HCT116 (cell line): ENCODE data around the gene PDLIM5. TPM values are rescaled to one million over a fixed set of nuclear protein-coding genes. Genes with fewer than 3 reads are reported as not detected.

Experiments
- ATAC-seq: fragments of 200-7000 bp; cut with Tn5 transposase; 2 replicates; pipeline ENCODE4 v1.9.1; 2020; ENCODE audit warnings: mild to moderate bottlenecking, moderate library complexity
- BruUV-seq: library from RNA; stranded (reverse); fragments of 400-500 nt; replicated peaks from 2 replicates; lab custom pipeline; 2021; lab: Mats Ljungman, UMichigan
- CTCF ChIA-PET: fragments of 300-600 bp; sonication (Branson Sonifier 250); formaldehyde crosslinking; loops from one replicate; lab custom pipeline; 2021; ENCODE audit warnings: antibody characterized with exemption; lab: Charles Lee
- POLR2A ChIA-PET: fragments of 300-600, 350-600 bp; sonication (Branson Sonifier 250); formaldehyde crosslinking; loops from one replicate; lab custom pipeline; 2021; ENCODE audit warnings: antibody characterized with exemption; lab: Charles Lee
- RAD21 ChIA-PET, 2 experiments: fragments of 300-600 bp; sonication (Branson Sonifier 250); formaldehyde crosslinking; loops; one replicate each; lab custom pipeline; 2023; ENCODE audit warnings: low total read pairs in 2 of 2; ENCODE audit not compliant: uncharacterized antibody in 2 of 2, unreplicated experiment in 2 of 2, low non-redundant PET in 1 of 2; lab: Charles Lee
- DNase-seq: peaks from one replicate; pipeline ENCODE4 v3.0.0-alpha.2; 2010; ENCODE audit warnings: low read depth, low spot score
- H2AFZ ChIP-seq: fragments of 200-600 bp; shearing (Covaris generic), sonication (generic); 2 replicates; pipeline ENCODE4 v1.6.1; 2017; ENCODE audit warnings: low read depth, mixed run types, mixed read lengths, antibody characterized with exemption, low read length; ENCODE audit not compliant: poor library complexity, severe bottlenecking
- H3K27ac ChIP-seq: 2 replicates; pipeline ENCODE4 v1.5.1; 2012; ENCODE audit warnings: low read depth, low read length
- H3K27me3 ChIP-seq: fragments of 200-600 bp; sonication (generic); 2 replicates; pipeline ENCODE4 v1.6.1; 2016; ENCODE audit warnings: mixed run types, low read length, mixed read lengths; ENCODE audit not compliant: insufficient read depth
- H3K36me3 ChIP-seq, 2 experiments: fragments of 200-500 bp in 1 of 2; fragments of 200-600 bp in 1 of 2; sonication (Bioruptor generic) in 1 of 2; sonication (generic) in 1 of 2; 2 replicates each; pipeline versions ENCODE4 v1.5.1 to v1.6.1; 2014 to 2016; ENCODE audit warnings: low read length in 2 of 2, inconsistent platforms in 1 of 2, mixed read lengths in 1 of 2, mixed run types in 1 of 2; ENCODE audit not compliant: insufficient read depth in 2 of 2, control insufficient read depth in 1 of 2
- H3K4me1 ChIP-seq, 2 experiments: fragments of 200-600 bp in 1 of 2; sonication (generic) in 1 of 2; 2 replicates each; pipeline versions ENCODE4 v1.5.1 to v1.6.1; 2012 to 2017; ENCODE audit warnings: low read length in 2 of 2, inconsistent platforms in 1 of 2, mild to moderate bottlenecking in 1 of 2, mixed read lengths in 1 of 2, mixed run types in 1 of 2, moderate library complexity in 1 of 2; ENCODE audit not compliant: insufficient read depth in 2 of 2, control insufficient read depth in 1 of 2
- H3K4me2 ChIP-seq: fragments of 200-600 bp; sonication (generic); 2 replicates; pipeline ENCODE4 v1.6.1; 2017; ENCODE audit warnings: mixed run types, low read length, mixed read lengths
- H3K4me3 ChIP-seq, 2 experiments: fragments of 200-600 bp in 1 of 2; sonication (generic) in 1 of 2; replicated peaks in 1 of 2; 2 replicates each; pipeline ENCODE4 v1.5.1; 2011 to 2016; ENCODE audit warnings: low read length in 2 of 2, control low read depth in 1 of 2, low read depth in 1 of 2, mild to moderate bottlenecking in 1 of 2, mixed read lengths in 1 of 2, mixed run types in 1 of 2
- H3K79me2 ChIP-seq: fragments of 200-600 bp; sonication (generic); 2 replicates; pipeline ENCODE4 v1.6.1; 2017; ENCODE audit warnings: mild to moderate bottlenecking, mixed run types, low read length, moderate library complexity, mixed read lengths; ENCODE audit not compliant: insufficient read depth
- H3K9ac ChIP-seq: fragments of 200-600 bp; sonication (generic); 2 replicates; pipeline ENCODE4 v1.6.1; 2016; ENCODE audit warnings: low read length, mixed read lengths
- H3K9me2 ChIP-seq: fragments of 200-600 bp; sonication (generic), shearing (Covaris generic); 2 replicates; pipeline ENCODE4 v1.6.1; 2017; ENCODE audit warnings: mixed run types, mild to moderate bottlenecking, moderate library complexity; ENCODE audit not compliant: insufficient read depth
- H3K9me3 ChIP-seq, 2 experiments: fragments of 200-500 bp in 1 of 2; fragments of 200-600 bp in 1 of 2; sonication (Bioruptor generic) in 1 of 2; sonication (generic) in 1 of 2; 2 replicates each; pipeline ENCODE4 v1.6.1; 2014 to 2017; ENCODE audit warnings: low read length in 2 of 2, mixed read lengths in 2 of 2, inconsistent platforms in 1 of 2, low read depth in 1 of 2, mild to moderate bottlenecking in 1 of 2, mixed run types in 1 of 2, moderate library complexity in 1 of 2; ENCODE audit not compliant: control insufficient read depth in 1 of 2, insufficient read depth in 1 of 2
- H4K20me1 ChIP-seq: fragments of 200-600 bp; sonication (generic), shearing (Covaris generic); 2 replicates; pipeline ENCODE4 v1.6.1; 2017; ENCODE audit warnings: mixed run types, mild to moderate bottlenecking, moderate library complexity; ENCODE audit not compliant: insufficient read depth
- CBX3 ChIP-seq: IDR thresholded peaks from 2 replicates; pipeline ENCODE4 v1.6.1; 2012; ENCODE audit warnings: low read depth
- EGR1 ChIP-seq: IDR thresholded peaks from 2 replicates; pipeline ENCODE4 v1.6.1; 2012; ENCODE audit warnings: low read depth
- ELF1 ChIP-seq: IDR thresholded peaks from 2 replicates; pipeline ENCODE4 v1.6.1; 2012; ENCODE audit warnings: low read depth, borderline replicate concordance
- EZH2phosphoT487 ChIP-seq: fragments of 200-600 bp; IDR thresholded peaks from 2 replicates; pipeline ENCODE4 v1.6.1; 2018; ENCODE audit warnings: antibody characterized with exemption, borderline replicate concordance
- RAD21 ChIP-seq: IDR thresholded peaks from 2 replicates; pipeline ENCODE4 v1.6.1; 2012; ENCODE audit warnings: low read depth, mild to moderate bottlenecking
- SP1 ChIP-seq: IDR thresholded peaks from 2 replicates; pipeline ENCODE4 v1.6.1; 2012; ENCODE audit warnings: low read depth
- SRF ChIP-seq: IDR thresholded peaks from 2 replicates; pipeline ENCODE4 v1.6.1; 2012; ENCODE audit warnings: low read depth
- TCF7L2 ChIP-seq: IDR thresholded peaks from 2 replicates; pipeline ENCODE4 v1.7.0; 2011; ENCODE audit warnings: borderline replicate concordance, inconsistent platforms; ENCODE audit not compliant: insufficient read depth, insufficient read length; ENCODE audit errors: extremely low read depth
- YY1 ChIP-seq: IDR thresholded peaks from 2 replicates; pipeline ENCODE4 v1.6.1; 2011; ENCODE audit warnings: low read length, low read depth, moderate library complexity, mild to moderate bottlenecking; ENCODE audit not compliant: insufficient replicate concordance; ENCODE audit errors: extremely low read depth
- ZBTB33 ChIP-seq: IDR thresholded peaks from 2 replicates; pipeline ENCODE4 v1.6.1; 2011; ENCODE audit warnings: mild to moderate bottlenecking, low read length, moderate library complexity; ENCODE audit not compliant: insufficient replicate concordance; ENCODE audit errors: extremely low read depth
- ZFX ChIP-seq: fragments of 450-650 bp; IDR thresholded peaks from 2 replicates; pipeline ENCODE4 v1.6.1; 2017
- ZNF274 ChIP-seq: fragments of 200-500 bp; sonication (Bioruptor generic); IDR thresholded peaks from 2 replicates; pipeline ENCODE4 v1.6.1; 2014; ENCODE audit warnings: mild to moderate bottlenecking, low read depth, low read length, inconsistent platforms
- intact Hi-C: fragments of 100-400 bp; cut with micrococcal nuclease; formaldehyde crosslinking; loops from 2 replicates; pipeline ENCODE4 v1.10.0; 2022
- total RNA-seq: library from RNA; stranded (reverse); gene quantifications from one replicate; pipeline ENCODE4 v1.2.1, GENCODE V29; 2021; ENCODE audit not compliant: unreplicated experiment
- TF ChIP-seq, protein P1 (sequence below), 3 experiments: fragments of 200-600 bp in 1 of 3; sonication (generic) in 1 of 3; IDR thresholded peaks in 2 of 3; conservative IDR thresholded peaks in 1 of 3; 2 replicates each; pipeline ENCODE4 v1.5.1; 2012 to 2017; ENCODE audit warnings: low read depth in 2 of 3, low read length in 2 of 3, antibody characterized with exemption in 1 of 3, borderline replicate concordance in 1 of 3, control low read depth in 1 of 3, mild to moderate bottlenecking in 1 of 3, mixed read lengths in 1 of 3, mixed run types in 1 of 3, moderate library complexity in 1 of 3; ENCODE audit not compliant: insufficient read depth in 1 of 3
- TF ChIP-seq, protein P2 (sequence below): IDR thresholded peaks from 2 replicates; pipeline ENCODE4 v1.6.1; 2012; ENCODE audit warnings: low read depth

The PDLIM5 gene
- total RNA-seq, 1 experiment from 2014 or later = 130 TPM

- no peak for TF ChIP-seq ZBTB33
Observed at GRCh38 chr4:94701631-94702300, 250.0 kb downstream of the PDLIM5 start (continued).

- ChIA-PET CTCF (no interaction called here), RAD21 (no interaction called here), POLR2A (no interaction called here)
- Histone ChIP-seq H3K9ac (no peak overlapping the region), H3K79me2 (no peaks in the 10 kb centered on the region), H3K36me3 (no peaks in the 10 kb centered on the region), H3K4me2 (no peak overlapping the region), H2AFZ (no peak overlapping the region), H3K9me2 (no peaks in the 10 kb centered on the region), H4K20me1 (no peaks in the 10 kb centered on the region), H3K4me3 (no peak overlapping the region), H3K27me3 (no peaks in the 10 kb centered on the region), H3K9me3 (no peaks in the 10 kb centered on the region), H3K4me1 (no peaks in the 10 kb centered on the region), H3K27ac (no peak overlapping the region)
- DNase-seq = no peak
- intact Hi-C loops = loop anchor here (10.0 kb wide), 1 partner anchor 307 kb away; no protein-coding TSS in a partner anchor
- BruUV-seq = no TSS peak
- no peak for ATAC-seq
- no peak for TF ChIP-seq SP1
- TF ChIP-seq EZH2phosphoT487 = no peak
- TF ChIP-seq CBX3 = no peak
- TF ChIP-seq TCF7L2 = no peak
- TF ChIP-seq ZBTB33 = no peak
- TF ChIP-seq ELF1 = no peak
- TF ChIP-seq YY1 = no peak
- no peak for TF ChIP-seq EGR1
- TF ChIP-seq, protein P1, sequence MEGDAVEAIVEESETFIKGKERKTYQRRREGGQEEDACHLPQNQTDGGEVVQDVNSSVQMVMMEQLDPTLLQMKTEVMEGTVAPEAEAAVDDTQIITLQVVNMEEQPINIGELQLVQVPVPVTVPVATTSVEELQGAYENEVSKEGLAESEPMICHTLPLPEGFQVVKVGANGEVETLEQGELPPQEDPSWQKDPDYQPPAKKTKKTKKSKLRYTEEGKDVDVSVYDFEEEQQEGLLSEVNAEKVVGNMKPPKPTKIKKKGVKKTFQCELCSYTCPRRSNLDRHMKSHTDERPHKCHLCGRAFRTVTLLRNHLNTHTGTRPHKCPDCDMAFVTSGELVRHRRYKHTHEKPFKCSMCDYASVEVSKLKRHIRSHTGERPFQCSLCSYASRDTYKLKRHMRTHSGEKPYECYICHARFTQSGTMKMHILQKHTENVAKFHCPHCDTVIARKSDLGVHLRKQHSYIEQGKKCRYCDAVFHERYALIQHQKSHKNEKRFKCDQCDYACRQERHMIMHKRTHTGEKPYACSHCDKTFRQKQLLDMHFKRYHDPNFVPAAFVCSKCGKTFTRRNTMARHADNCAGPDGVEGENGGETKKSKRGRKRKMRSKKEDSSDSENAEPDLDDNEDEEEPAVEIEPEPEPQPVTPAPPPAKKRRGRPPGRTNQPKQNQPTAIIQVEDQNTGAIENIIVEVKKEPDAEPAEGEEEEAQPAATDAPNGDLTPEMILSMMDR (IDR thresholded peaks at IDR 0.05 in 2 of 3, conservative IDR thresholded peaks at IDR 0.05 in 1 of 3; ENCODE audit: borderline replicate concordance in 1 of 3, insufficient read depth in 1 of 3, low read depth in 2 of 3, low read length in 2 of 3) = no peak
- TF ChIP-seq ZNF274 = no peak
- TF ChIP-seq RAD21 = no peak
- TF ChIP-seq ZFX = no peak
- TF ChIP-seq SRF = no peak
- TF ChIP-seq, protein P2, sequence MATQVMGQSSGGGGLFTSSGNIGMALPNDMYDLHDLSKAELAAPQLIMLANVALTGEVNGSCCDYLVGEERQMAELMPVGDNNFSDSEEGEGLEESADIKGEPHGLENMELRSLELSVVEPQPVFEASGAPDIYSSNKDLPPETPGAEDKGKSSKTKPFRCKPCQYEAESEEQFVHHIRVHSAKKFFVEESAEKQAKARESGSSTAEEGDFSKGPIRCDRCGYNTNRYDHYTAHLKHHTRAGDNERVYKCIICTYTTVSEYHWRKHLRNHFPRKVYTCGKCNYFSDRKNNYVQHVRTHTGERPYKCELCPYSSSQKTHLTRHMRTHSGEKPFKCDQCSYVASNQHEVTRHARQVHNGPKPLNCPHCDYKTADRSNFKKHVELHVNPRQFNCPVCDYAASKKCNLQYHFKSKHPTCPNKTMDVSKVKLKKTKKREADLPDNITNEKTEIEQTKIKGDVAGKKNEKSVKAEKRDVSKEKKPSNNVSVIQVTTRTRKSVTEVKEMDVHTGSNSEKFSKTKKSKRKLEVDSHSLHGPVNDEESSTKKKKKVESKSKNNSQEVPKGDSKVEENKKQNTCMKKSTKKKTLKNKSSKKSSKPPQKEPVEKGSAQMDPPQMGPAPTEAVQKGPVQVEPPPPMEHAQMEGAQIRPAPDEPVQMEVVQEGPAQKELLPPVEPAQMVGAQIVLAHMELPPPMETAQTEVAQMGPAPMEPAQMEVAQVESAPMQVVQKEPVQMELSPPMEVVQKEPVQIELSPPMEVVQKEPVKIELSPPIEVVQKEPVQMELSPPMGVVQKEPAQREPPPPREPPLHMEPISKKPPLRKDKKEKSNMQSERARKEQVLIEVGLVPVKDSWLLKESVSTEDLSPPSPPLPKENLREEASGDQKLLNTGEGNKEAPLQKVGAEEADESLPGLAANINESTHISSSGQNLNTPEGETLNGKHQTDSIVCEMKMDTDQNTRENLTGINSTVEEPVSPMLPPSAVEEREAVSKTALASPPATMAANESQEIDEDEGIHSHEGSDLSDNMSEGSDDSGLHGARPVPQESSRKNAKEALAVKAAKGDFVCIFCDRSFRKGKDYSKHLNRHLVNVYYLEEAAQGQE = no peak
Observed at GRCh38 chr4:94711635-94712034, 259.9 kb downstream of the PDLIM5 start.
